T-cell (primary cell): ENCODE data around the gene DLGAP1. TPM values are rescaled to one million over a fixed set of nuclear protein-coding genes. Genes with fewer than 3 reads are reported as not detected.

Experiments used
- ATAC-seq, 4 experiments: fragments of 200-7000 bp in 3 of 4; fragments of 150-1000 bp in 1 of 4; cut with Tn5 transposase; replicated peaks in 1 of 4; 1 replicate in 3 of 4; 2 replicates in 1 of 4; pipeline ENCODE4 v1.10.0; 2021; ENCODE audit warnings: moderate library complexity in 3 of 4, mild to moderate bottlenecking in 2 of 4, moderate number of reproducible peaks in 1 of 4
- CTCF ChIA-PET, 2 donors: fragments of 300-600 bp; sonication (Branson Sonifier 250); formaldehyde crosslinking; loops; one replicate each; lab custom pipeline; 2022; ENCODE audit warnings: antibody characterized with exemption in 2 of 2; lab: Charles Lee
- POLR2A ChIA-PET, 2 donors: fragments of 300-600 bp; sonication (Branson Sonifier 250); formaldehyde crosslinking; loops; one replicate each; lab custom pipeline; 2022; ENCODE audit warnings: antibody characterized with exemption in 2 of 2; lab: Charles Lee
- DNase-seq, 35 experiments: peaks; one replicate each; pipeline versions ENCODE4 v3.0.0 to v3.0.0-alpha.2; 2013 to 2023
- H3K27ac ChIP-seq: one replicate; pipeline ENCODE4 v1.5.1; 2013; ENCODE audit warnings: low read length
- H3K27me3 ChIP-seq, 2 experiments: replicated peaks in 1 of 2; 1 replicate in 1 of 2; 2 replicates in 1 of 2; pipeline versions ENCODE4 v1.6.1 to v1.7.0; 2013; ENCODE audit warnings: low read length in 1 of 2, mixed read lengths in 1 of 2; ENCODE audit not compliant: control insufficient read depth in 2 of 2, insufficient read depth in 2 of 2; ENCODE audit errors: extremely low read depth in 1 of 2
- H3K36me3 ChIP-seq, 2 donors: 1 replicate in 1 of 2; 2 replicates in 1 of 2; pipeline versions ENCODE4 v1.6.1 to v1.7.0; 2013; ENCODE audit warnings: low read length in 1 of 2; ENCODE audit not compliant: control insufficient read depth in 2 of 2, insufficient read depth in 1 of 2; ENCODE audit errors: extremely low read depth in 1 of 2
- H3K4me1 ChIP-seq, 2 experiments: 1 replicate in 1 of 2; 2 replicates in 1 of 2; pipeline versions ENCODE4 v1.6.1 to v1.7.0; 2013; ENCODE audit warnings: low read length in 2 of 2, mixed read lengths in 1 of 2; ENCODE audit not compliant: insufficient read depth in 2 of 2, control insufficient read depth in 1 of 2; ENCODE audit errors: extremely low read depth in 1 of 2
- H3K4me3 ChIP-seq, 2 donors: 1 replicate in 1 of 2; 2 replicates in 1 of 2; pipeline versions ENCODE4 v1.5.1 to v1.7.0; 2013; ENCODE audit warnings: mild to moderate bottlenecking in 2 of 2, low read length in 1 of 2, moderate library complexity in 1 of 2; ENCODE audit not compliant: control insufficient read depth in 1 of 2; ENCODE audit errors: extremely low read depth in 1 of 2
- H3K9me3 ChIP-seq: 2 replicates; pipeline ENCODE4 v1.7.0; 2013
- H3K27ac Mint-ChIP-seq, 2 donors: one replicate each; pipeline ENCODE4 v1.8.0; 2020 to 2021; ENCODE audit warnings: mild to moderate bottlenecking in 2 of 2, mixed read lengths in 2 of 2
- H3K27me3 Mint-ChIP-seq, 2 donors: one replicate each; pipeline ENCODE4 v1.8.0; 2021 to 2022; ENCODE audit warnings: mixed read lengths in 2 of 2
- H3K36me3 Mint-ChIP-seq: one replicate; pipeline ENCODE4 v1.8.0; 2021; ENCODE audit warnings: mixed read lengths
- H3K4me1 Mint-ChIP-seq, 3 donors: one replicate each; pipeline ENCODE4 v1.8.0; 2020 to 2022; ENCODE audit warnings: mixed read lengths in 3 of 3, mild to moderate bottlenecking in 1 of 3
- H3K4me3 Mint-ChIP-seq, 3 donors: one replicate each; pipeline ENCODE4 v1.8.0; 2020 to 2022; ENCODE audit warnings: mild to moderate bottlenecking in 3 of 3, mixed read lengths in 3 of 3, moderate library complexity in 3 of 3
- H3K9me3 Mint-ChIP-seq, 3 donors: one replicate each; pipeline ENCODE4 v1.8.0; 2020 to 2022; ENCODE audit warnings: mixed read lengths in 3 of 3
- WGBS: methylation state at CpG from one replicate; pipeline ENCODE4 v1.1.5; 2013; ENCODE audit warnings: missing lambda C conversion rate; ENCODE audit not compliant: insufficient coverage; 5-methylcytosine and 5-hydroxymethylcytosine counted together
- total RNA-seq, 35 experiments: library from RNA in 6 of 35; stranded (reverse) in 6 of 35; fragments of 120-200 nt in 1 of 35; gene quantifications; one replicate each; pipeline versions ENCODE4 v1.2.1 to v1.2.4 and lab custom pipeline; 2013 to 2026

Gene DLGAP1
- total RNA-seq, 5 donors from 2014 or later (not counting 1 experiment from before 2014, with no cell fraction given), result 0.25 to 1.8 (median 0.26) TPM

DNA sequence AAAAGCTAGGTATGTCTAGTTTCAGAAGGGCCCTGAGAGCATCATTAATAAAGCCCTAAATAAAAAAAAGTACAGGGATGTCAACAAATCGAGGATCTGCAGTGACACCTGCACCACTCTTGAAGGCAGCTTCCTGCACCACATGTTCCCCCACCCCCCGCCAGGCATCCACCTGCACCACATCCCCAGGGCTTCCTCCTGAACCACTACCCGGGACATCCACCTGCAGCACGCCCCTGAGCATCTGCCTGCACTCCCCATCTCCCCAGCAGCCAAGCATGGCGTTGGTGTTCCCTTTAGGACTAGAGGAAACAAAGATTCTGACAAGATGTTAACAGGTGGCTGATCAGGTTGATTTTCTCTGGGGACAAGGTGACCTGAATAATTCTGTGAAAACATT, 55.2 kb downstream of the DLGAP1 start:
- no peaks in the 10 kb centered on the region for H3K9me3 ChIP-seq

DNA sequence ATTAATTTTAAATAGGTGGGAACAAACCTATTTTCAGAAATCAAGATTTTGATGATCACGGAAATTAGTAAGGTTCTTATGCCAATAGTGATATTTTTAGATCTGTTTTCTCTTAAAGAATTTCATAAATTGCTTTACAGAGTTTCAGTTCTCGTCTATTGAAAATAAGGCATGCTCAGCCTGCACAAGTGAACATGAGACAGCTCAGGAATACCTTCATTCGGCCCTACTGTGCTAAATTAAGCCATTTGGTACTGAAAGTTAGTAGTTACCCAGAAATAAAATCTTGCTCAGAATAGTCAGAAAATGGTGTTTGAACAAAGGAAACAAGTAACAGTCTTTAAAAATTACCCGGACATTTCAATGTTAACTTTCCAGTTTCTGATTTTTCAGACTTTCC, 60.4 kb downstream of the DLGAP1 start:
- CTCF ChIA-PET, result no interaction called here
- Histone ChIP-seq H3K27ac (no peak overlapping the region), H3K27me3 (no peaks in the 10 kb centered on the region), H3K4me1 (no peaks in the 10 kb centered on the region), H3K36me3 (no peaks in the 10 kb centered on the region), H3K9me3 (no peaks in the 10 kb centered on the region), H3K4me3 (no peak overlapping the region)
- Mint-ChIP-seq H3K27ac (no peak overlapping the region), H3K9me3 (peaks cover 3 to 23% (median 12%) of the 10 kb centered on the region in 3 donors), H3K36me3 (no peaks in the 10 kb centered on the region), H3K27me3 (no peaks in the 10 kb centered on the region), H3K4me3 (no peak overlapping the region), H3K4me1 (no peaks in the 10 kb centered on the region)
- ATAC-seq (no peak), DNase-seq (no peak)
- 80% methylated on average over 1 of the region's 4 CpGs for WGBS
- POLR2A ChIA-PET, result no interaction called here

More for the DNA sequence above, 55.2 kb downstream of the DLGAP1 start:
- Mint-ChIP-seq H3K27me3 (no peaks in the 10 kb centered on the region), H3K27ac (no peak overlapping the region), H3K36me3 (no peaks in the 10 kb centered on the region), H3K4me3 (no peak overlapping the region), H3K4me1 (no peaks in the 10 kb centered on the region), H3K9me3 (peaks cover 4 to 11% (median 5%) of the 10 kb centered on the region in 3 donors)
- H3K4me3 ChIP-seq, result no peak overlapping the region
- ATAC-seq (no peak), DNase-seq (no peak)
- POLR2A ChIA-PET, result no interaction called here
- 67% methylated on average over 1 of the region's 5 CpGs for WGBS
- no peaks in the 10 kb centered on the region for H3K4me1 ChIP-seq
- H3K36me3 ChIP-seq, result no peaks in the 10 kb centered on the region
- H3K27me3 ChIP-seq, result no peaks in the 10 kb centered on the region
- no peak overlapping the region for H3K27ac ChIP-seq
- CTCF ChIA-PET, result no interaction called here

DNA sequence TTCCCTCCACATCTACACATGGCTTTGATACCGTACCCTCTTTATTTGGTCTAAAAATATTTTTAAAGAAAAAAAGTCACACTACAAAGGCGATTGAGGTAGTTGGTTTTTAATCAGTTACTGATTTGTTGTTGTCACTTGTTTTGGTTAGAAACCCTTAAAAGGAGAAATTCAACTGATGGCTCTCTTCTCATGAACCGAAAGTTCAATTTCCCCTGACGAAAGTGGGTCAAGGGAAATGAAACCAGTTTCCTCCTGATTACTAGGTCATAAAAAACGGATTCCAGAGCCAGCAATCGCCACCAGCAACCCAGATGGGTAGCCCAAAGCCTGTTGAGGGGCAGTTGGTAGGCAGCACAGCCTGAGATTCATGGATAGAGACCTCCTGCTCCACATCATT, 63.2 kb downstream of the DLGAP1 start:
- H3K27ac ChIP-seq, result no peak overlapping the region
- CTCF ChIA-PET, result no interaction called here

DNA sequence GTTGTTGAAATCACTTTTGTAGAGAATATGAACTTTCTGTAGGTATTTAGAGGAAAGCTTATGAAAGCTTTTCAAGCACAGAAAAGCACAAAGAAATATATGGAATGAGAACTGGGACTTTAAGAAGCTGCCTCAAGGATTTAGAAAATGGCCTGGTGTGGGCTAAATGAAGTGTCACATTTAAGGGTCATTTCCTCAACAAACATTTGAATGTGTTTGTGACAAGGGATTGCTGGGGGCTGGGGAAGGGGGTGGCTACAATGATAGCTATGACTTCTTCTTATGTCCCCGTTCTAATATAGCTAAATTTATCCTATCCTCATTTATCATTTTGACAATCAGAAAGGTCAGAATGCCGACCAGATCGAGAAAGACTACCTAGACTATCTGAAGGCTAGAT, 69.2 kb downstream of the DLGAP1 start:
- Histone ChIP-seq H3K36me3 (no peaks in the 10 kb centered on the region), H3K27me3 (no peaks in the 10 kb centered on the region), H3K4me1 (no peaks in the 10 kb centered on the region), H3K9me3 (no peaks in the 10 kb centered on the region), H3K27ac (no peak overlapping the region), H3K4me3 (no peak overlapping the region)
- DNase-seq, result no peak
- Mint-ChIP-seq H3K4me1 (no peaks in the 10 kb centered on the region), H3K27me3 (no peaks in the 10 kb centered on the region), H3K9me3 (peaks cover 5 to 16% (median 15%) of the 10 kb centered on the region in 3 donors), H3K4me3 (no peak overlapping the region), H3K27ac (no peak overlapping the region), H3K36me3 (no peaks in the 10 kb centered on the region)
- no peak for ATAC-seq
- WGBS, result 100% methylated on average over 1 of the region's 3 CpGs
- POLR2A ChIA-PET, result no interaction called here
- CTCF ChIA-PET, result no interaction called here

More for the DNA sequence above, 63.2 kb downstream of the DLGAP1 start:
- no peaks in the 10 kb centered on the region for H3K36me3 Mint-ChIP-seq
- H3K4me3 Mint-ChIP-seq, result no peak overlapping the region
- ATAC-seq (no peak), DNase-seq (peak in 1 of 35 experiments; percentile 0)
- WGBS, result no CpG with 5 or more reads among the region's 6 CpGs
- H3K27me3 Mint-ChIP-seq, result no peaks in the 10 kb centered on the region
- POLR2A ChIA-PET, result no interaction called here
- H3K9me3 ChIP-seq, result no peaks in the 10 kb centered on the region
- no peaks in the 10 kb centered on the region for H3K4me1 Mint-ChIP-seq
- no peak overlapping the region for H3K27ac Mint-ChIP-seq
- peaks cover 3 to 29% (median 16%) of the 10 kb centered on the region in 3 donors for H3K9me3 Mint-ChIP-seq
- no peaks in the 10 kb centered on the region for H3K27me3 ChIP-seq
- no peaks in the 10 kb centered on the region for H3K4me1 ChIP-seq
- no peak overlapping the region for H3K4me3 ChIP-seq
- H3K36me3 ChIP-seq, result no peaks in the 10 kb centered on the region

DNA sequence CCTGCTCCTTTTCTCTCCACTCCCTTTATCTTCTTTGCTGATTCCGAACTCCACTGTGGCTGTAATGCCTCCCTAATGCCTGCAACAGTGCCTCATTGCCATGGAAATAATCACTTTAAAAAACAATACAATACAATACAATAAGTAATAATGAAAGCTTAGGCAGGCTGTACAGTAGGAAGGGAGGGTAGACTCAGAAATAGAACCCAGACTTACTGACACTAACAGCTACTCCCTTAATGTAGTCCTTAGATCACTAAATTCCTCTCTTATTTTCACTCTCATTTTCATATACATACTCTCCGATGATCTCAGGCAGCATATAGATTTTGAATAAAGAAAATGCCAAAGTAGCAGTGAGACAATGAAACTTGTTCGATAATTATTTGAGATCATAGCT, 70.2 kb downstream of the DLGAP1 start:
- ChIA-PET POLR2A (no interaction called here), CTCF (no interaction called here)
- no peak for DNase-seq
- Histone ChIP-seq H3K27ac (no peak overlapping the region), H3K9me3 (no peaks in the 10 kb centered on the region), H3K4me1 (no peaks in the 10 kb centered on the region), H3K27me3 (no peaks in the 10 kb centered on the region), H3K36me3 (no peaks in the 10 kb centered on the region), H3K4me3 (no peak overlapping the region)
- WGBS, result no CpG with 5 or more reads among the region's 3 CpGs
- ATAC-seq, result no peak
- no peaks in the 10 kb centered on the region for H3K4me1 Mint-ChIP-seq
- H3K36me3 Mint-ChIP-seq, result no peaks in the 10 kb centered on the region
- no peaks in the 10 kb centered on the region for H3K27me3 Mint-ChIP-seq
- H3K4me3 Mint-ChIP-seq, result no peak overlapping the region
- peaks cover 3 to 20% (median 18%) of the 10 kb centered on the region in 3 donors for H3K9me3 Mint-ChIP-seq
- no peak overlapping the region for H3K27ac Mint-ChIP-seq

DNA sequence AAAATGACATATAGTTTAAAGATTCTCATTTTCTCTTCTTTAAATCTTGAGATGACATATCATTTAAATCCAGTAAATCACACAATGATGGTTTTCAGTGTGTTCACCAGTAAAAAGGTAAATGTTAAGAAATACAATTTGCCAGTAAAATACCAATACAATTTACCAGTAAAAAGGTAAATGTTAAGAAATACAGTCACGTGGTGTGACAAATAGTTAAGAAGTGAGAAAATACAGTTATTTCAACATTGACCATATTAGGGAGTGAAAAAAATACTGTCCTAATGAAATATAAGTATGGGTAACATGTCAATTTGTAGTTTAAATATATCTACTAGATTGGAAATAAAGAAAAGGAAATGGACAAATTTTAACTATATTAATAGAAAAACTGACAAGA, 80.5 kb downstream of the DLGAP1 start:
- Mint-ChIP-seq H3K9me3 (peaks cover 0 to 15% (median 15%) of the 10 kb centered on the region in 3 donors), H3K4me3 (no peak overlapping the region), H3K27me3 (no peaks in the 10 kb centered on the region), H3K4me1 (no peaks in the 10 kb centered on the region), H3K27ac (no peak overlapping the region), H3K36me3 (no peaks in the 10 kb centered on the region)
- Histone ChIP-seq H3K36me3 (no peaks in the 10 kb centered on the region), H3K9me3 (no peaks in the 10 kb centered on the region), H3K27me3 (no peaks in the 10 kb centered on the region), H3K27ac (no peak overlapping the region), H3K4me1 (no peaks in the 10 kb centered on the region), H3K4me3 (no peak overlapping the region)
- ATAC-seq (no peak), DNase-seq (no peak)
- WGBS, result no CpG with 5 or more reads among the region's 1 CpG
- CTCF ChIA-PET, result interaction anchor here in 1 of 2 donors (0.5 kb wide), 1 partner anchor 9 kb away, joined by 3 read pairs; no protein-coding TSS in a partner anchor
- POLR2A ChIA-PET, result no interaction called here

DNA sequence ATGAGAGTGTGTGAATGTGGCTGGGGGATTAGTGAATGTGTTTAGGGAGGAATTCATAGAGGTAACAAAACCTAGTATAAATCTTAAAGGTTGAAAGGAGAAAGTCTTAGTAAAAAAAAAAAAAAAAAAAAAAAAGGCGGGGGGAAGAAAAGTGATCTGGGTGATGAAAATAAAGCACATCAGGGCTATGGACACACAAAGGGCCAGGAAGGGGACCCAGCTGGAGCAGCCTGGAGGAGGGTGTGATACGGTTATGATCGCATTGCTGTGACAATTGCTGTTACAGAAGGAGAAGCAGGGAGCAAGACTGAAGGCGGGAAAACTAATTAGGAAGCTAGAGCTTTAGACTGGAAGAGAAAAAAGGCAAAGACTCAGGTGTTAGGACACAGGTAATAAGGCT, 85.4 kb downstream of the DLGAP1 start:
- Mint-ChIP-seq H3K4me3 (no peak overlapping the region), H3K27ac (no peak overlapping the region), H3K4me1 (no peaks in the 10 kb centered on the region), H3K27me3 (no peaks in the 10 kb centered on the region), H3K9me3 (peaks cover 6 to 21% (median 17%) of the 10 kb centered on the region in 3 donors), H3K36me3 (no peaks in the 10 kb centered on the region)
- no peaks in the 10 kb centered on the region for H3K9me3 ChIP-seq
- H3K36me3 ChIP-seq, result no peaks in the 10 kb centered on the region
- WGBS, result 62% methylated on average over 3 of the region's 4 CpGs
- H3K4me1 ChIP-seq, result no peaks in the 10 kb centered on the region
- ChIA-PET POLR2A (interaction anchor here in 1 of 2 donors (0.6 kb wide), 1 partner anchor 936 kb away, joined by 3 read pairs; no protein-coding TSS in a partner anchor), CTCF (no interaction called here)
- ATAC-seq, result no peak
- H3K27ac ChIP-seq, result no peak overlapping the region
- no peak for DNase-seq
- no peak overlapping the region for H3K4me3 ChIP-seq
- H3K27me3 ChIP-seq, result no peaks in the 10 kb centered on the region
